Karpas-422 (cell line): ENCODE data around the gene RNF8. TPM values are rescaled to one million over a fixed set of nuclear protein-coding genes. Genes with fewer than 3 reads are reported as not detected.
"Not testable (repeated sequence)": the region's sequence is repeated elsewhere in the genome, so short reads cannot be mapped to it uniquely, and the experiment has no call there.

Experiments used
- DNase-seq: peaks from one replicate; pipeline ENCODE4 v3.0.0-alpha.2; 2015
- H2AFZ ChIP-seq: fragments of 200-600 bp; sonication (generic); 2 replicates; pipeline ENCODE4 v1.6.1; 2014; ENCODE audit warnings: antibody characterized with exemption, low read length, mixed read lengths
- H3K27ac ChIP-seq: fragments of 200-600 bp; sonication (generic); 2 replicates; pipeline ENCODE4 v1.5.1; 2014; ENCODE audit warnings: mild to moderate bottlenecking, low read length, moderate library complexity
- H3K27me3 ChIP-seq: fragments of 200-600 bp; sonication (generic); 2 replicates; pipeline ENCODE4 v1.6.1; 2014; ENCODE audit warnings: low read length, mixed read lengths
- H3K36me3 ChIP-seq: fragments of 200-600 bp; sonication (generic); 2 replicates; pipeline ENCODE4 v1.6.1; 2014; ENCODE audit warnings: low read length, mixed read lengths; ENCODE audit not compliant: insufficient read depth
- H3K4me1 ChIP-seq: fragments of 200-600 bp; sonication (generic); 2 replicates; pipeline ENCODE4 v1.6.1; 2014; ENCODE audit warnings: mild to moderate bottlenecking, low read length, mixed read lengths
- H3K4me2 ChIP-seq: fragments of 200-600 bp; sonication (generic); 2 replicates; pipeline ENCODE4 v1.6.1; 2014; ENCODE audit warnings: low read length, low read depth, mild to moderate bottlenecking; ENCODE audit not compliant: poor library complexity, severe bottlenecking
- H3K4me3 ChIP-seq: fragments of 200-600 bp; sonication (generic); 2 replicates; pipeline ENCODE4 v1.5.1; 2014; ENCODE audit warnings: mild to moderate bottlenecking, antibody characterized with exemption, low read length, mixed read lengths
- H3K79me2 ChIP-seq: fragments of 200-600 bp; sonication (generic); 2 replicates; pipeline ENCODE4 v1.6.1; 2014; ENCODE audit warnings: mild to moderate bottlenecking, low read length, mixed read lengths
- H3K9ac ChIP-seq: fragments of 200-600 bp; sonication (generic); 2 replicates; pipeline ENCODE4 v1.6.0; 2014; ENCODE audit warnings: low read length
- H3K9me2 ChIP-seq: fragments of 200-600 bp; sonication (generic), shearing (Covaris generic); replicated peaks from 2 replicates; pipeline ENCODE4 v1.6.0; 2014; ENCODE audit warnings: mild to moderate bottlenecking, low read length, moderate library complexity; ENCODE audit not compliant: insufficient read depth
- H3K9me3 ChIP-seq: fragments of 300-700, 200-600 bp; sonication (generic); 2 replicates; pipeline ENCODE4 v1.6.1; 2014; ENCODE audit warnings: low read length, mixed read lengths
- H4K20me1 ChIP-seq: fragments of 200-600 bp; sonication (generic); 2 replicates; pipeline ENCODE4 v1.6.1; 2014; ENCODE audit warnings: mild to moderate bottlenecking, antibody characterized with exemption, low read length, low read depth; ENCODE audit not compliant: insufficient read depth
- total RNA-seq: library from RNA; depleted of rRNA; stranded (reverse); fragments of >200 nt; shearing (Covaris generic); gene quantifications from 2 replicates; pipeline ENCODE4 v1.2.3, GENCODE V29; 2014; ENCODE audit warnings: low replicate concordance

RNF8 gene
- total RNA-seq, 1 experiment from 2014 or later, result 22.5 TPM

DNA sequence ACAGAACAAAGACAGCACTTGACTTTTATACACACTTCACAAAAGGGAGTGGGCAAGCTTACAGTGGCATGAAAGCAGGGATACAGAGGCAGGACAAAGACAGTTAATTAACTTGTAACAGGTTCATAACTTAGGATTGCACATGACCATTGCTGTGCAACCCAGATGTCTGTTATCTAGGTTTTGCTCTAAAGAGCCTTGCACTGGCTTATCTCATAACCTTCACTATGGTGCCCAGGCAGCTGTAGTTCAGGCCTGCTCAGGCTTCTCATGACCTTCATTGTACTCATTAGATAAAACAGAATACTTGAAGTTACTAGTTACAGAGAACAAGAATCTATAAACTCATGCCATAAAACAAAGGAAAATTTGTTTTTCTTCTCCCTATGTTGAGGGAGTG lies 47.9 kb downstream of the RNF8 start:
- not testable (repeated sequence) for H2AFZ ChIP-seq, H3K9ac ChIP-seq, H4K20me1 ChIP-seq, H3K9me3 ChIP-seq, H3K27me3 ChIP-seq, H3K4me1 ChIP-seq, H3K4me3 ChIP-seq, H3K9me2 ChIP-seq, H3K36me3 ChIP-seq, H3K4me2 ChIP-seq, H3K27ac ChIP-seq, H3K79me2 ChIP-seq
- DNase-seq, result peak; percentile 27

DNA sequence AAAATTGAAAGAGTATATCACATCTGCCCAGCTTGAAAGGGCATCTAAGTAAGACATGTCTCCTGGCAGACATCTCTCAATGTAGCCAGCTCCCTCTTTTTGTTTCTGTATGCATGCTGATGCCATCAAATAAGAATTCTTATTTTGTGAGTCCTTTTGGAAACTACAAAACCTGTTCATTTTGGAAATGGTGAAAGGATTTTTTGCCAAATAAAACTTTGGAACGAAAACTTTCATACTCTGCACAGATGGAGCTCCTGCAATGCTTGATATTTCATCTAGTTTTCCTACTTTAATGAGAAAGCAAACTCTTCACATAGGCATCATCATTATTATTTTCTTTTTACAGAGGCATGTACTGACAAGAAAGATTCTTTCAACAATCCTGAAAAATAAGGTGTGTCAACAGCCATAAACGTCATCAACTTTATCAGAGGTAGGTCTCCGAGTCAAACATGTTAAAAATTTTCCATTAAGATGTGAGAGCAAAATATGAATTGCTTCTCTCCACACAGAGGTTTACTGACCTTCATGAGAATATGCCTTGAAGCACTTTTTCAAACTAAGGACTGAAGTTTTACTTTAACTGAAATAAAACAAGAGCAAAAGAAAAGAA lies 53.1 kb downstream of the RNF8 start:
- H3K4me1 ChIP-seq, result no peaks in the 10 kb centered on the region
- H3K36me3 ChIP-seq, result no peaks in the 10 kb centered on the region
- H3K9me3 ChIP-seq, result no peaks in the 10 kb centered on the region
- no peaks in the 10 kb centered on the region for H4K20me1 ChIP-seq
- no peak overlapping the region for H3K9ac ChIP-seq
- H3K27me3 ChIP-seq, result no peaks in the 10 kb centered on the region
- no peak overlapping the region for H3K4me2 ChIP-seq
- H3K4me3 ChIP-seq, result no peak overlapping the region
- no peaks in the 10 kb centered on the region for H3K9me2 ChIP-seq
- peak; percentile 34 for DNase-seq
- no peak overlapping the region for H3K27ac ChIP-seq
- H3K79me2 ChIP-seq, result no peaks in the 10 kb centered on the region
- H2AFZ ChIP-seq, result no peak overlapping the region

GRCh38 chr6:37407948-37408347 lies 54.2 kb downstream of the RNF8 start:
- Histone ChIP-seq H2AFZ (no peak overlapping the region), H3K9me3 (no peaks in the 10 kb centered on the region), H3K36me3 (no peaks in the 10 kb centered on the region), H3K9me2 (no peaks in the 10 kb centered on the region), H3K9ac (no peak overlapping the region), H3K4me1 (no peaks in the 10 kb centered on the region), H4K20me1 (no peaks in the 10 kb centered on the region), H3K4me3 (no peak overlapping the region), H3K27ac (no peak overlapping the region), H3K79me2 (no peaks in the 10 kb centered on the region), H3K27me3 (no peaks in the 10 kb centered on the region), H3K4me2 (no peak overlapping the region)
- peak; percentile 27 for DNase-seq

DNA sequence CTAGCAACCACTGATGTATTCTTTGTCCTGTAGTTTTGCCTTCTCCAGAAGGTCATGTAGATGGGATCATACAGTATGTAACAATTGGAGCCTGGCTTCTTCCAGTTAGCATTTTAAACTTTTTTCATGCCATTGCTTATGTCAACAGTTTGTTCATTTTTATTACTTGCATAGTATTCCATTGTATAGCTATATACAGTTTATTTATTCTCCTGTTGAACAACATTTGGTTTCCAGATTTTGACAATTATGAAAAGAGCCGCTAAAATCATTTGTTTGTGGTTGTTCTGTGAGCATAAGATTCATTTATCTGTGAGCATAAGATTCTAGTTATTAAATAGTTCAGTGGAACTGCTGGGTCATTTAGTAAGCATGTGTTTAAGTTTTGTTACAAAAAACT lies 55.7 kb downstream of the RNF8 start:
- Histone ChIP-seq H3K4me3 (no peak overlapping the region), H3K9me3 (no peaks in the 10 kb centered on the region), H3K36me3 (no peaks in the 10 kb centered on the region), H3K79me2 (no peaks in the 10 kb centered on the region), H3K27ac (no peak overlapping the region), H3K9ac (no peak overlapping the region), H3K4me2 (no peak overlapping the region), H2AFZ (no peak overlapping the region), H4K20me1 (no peaks in the 10 kb centered on the region), H3K27me3 (no peaks in the 10 kb centered on the region), H3K9me2 (no peaks in the 10 kb centered on the region), H3K4me1 (no peaks in the 10 kb centered on the region)
- DNase-seq, result no peak

DNA sequence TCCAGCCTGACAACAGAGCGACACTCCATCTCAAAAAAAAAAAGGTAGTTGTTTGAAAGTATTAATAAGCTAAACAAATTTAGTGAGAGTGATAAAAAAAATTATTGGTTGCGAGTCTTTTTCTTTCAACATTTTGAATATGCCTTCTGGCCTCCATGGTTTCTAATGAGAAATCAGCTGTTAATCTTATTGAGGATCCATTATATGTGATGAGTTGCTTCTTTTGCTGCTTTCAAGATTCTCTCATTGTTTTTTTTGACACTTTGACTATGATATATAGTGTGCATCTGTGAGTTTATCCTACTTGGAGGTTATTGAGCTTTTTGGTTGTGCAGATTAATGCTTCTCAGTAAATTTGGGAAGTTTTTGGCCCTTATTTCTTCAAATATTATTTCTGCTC lies 63.6 kb downstream of the RNF8 start:
- no peaks in the 10 kb centered on the region for H4K20me1 ChIP-seq
- no peaks in the 10 kb centered on the region for H3K9me2 ChIP-seq
- peak; percentile 31 for DNase-seq
- H3K4me2 ChIP-seq, result no peak overlapping the region
- H3K27ac ChIP-seq, result no peak overlapping the region
- no peak overlapping the region for H3K4me3 ChIP-seq
- no peak overlapping the region for H2AFZ ChIP-seq
- H3K9ac ChIP-seq, result no peak overlapping the region
- H3K4me1 ChIP-seq, result no peaks in the 10 kb centered on the region
- no peaks in the 10 kb centered on the region for H3K36me3 ChIP-seq
- H3K27me3 ChIP-seq, result no peaks in the 10 kb centered on the region
- H3K79me2 ChIP-seq, result no peaks in the 10 kb centered on the region
- no peaks in the 10 kb centered on the region for H3K9me3 ChIP-seq

DNA sequence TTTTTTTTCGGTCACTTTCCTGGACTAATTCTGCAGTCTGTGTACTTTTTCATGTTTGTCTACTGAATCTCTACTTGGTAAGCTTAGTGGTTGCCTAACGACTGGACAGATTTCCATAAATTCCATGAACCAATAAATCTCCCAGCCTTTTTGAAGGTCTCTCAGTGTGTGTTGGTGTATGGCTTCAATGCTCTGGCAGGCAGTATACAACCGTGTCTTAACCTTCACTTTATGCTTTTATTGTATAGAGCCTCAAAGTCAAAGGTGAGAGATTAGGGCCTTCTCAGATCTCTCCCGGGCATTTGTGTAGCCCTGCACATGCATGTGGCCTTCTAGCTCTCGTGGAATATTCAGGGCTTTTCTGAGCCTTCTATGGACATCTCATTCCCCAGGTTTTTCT lies 64.9 kb downstream of the RNF8 start:
- peak; percentile 31 for DNase-seq
- Histone ChIP-seq H3K9me3 (no peaks in the 10 kb centered on the region), H2AFZ (no peak overlapping the region), H3K36me3 (no peaks in the 10 kb centered on the region), H3K4me3 (no peak overlapping the region), H3K4me2 (no peak overlapping the region), H3K27me3 (no peaks in the 10 kb centered on the region), H3K4me1 (no peaks in the 10 kb centered on the region), H3K79me2 (no peaks in the 10 kb centered on the region), H3K9me2 (no peaks in the 10 kb centered on the region), H4K20me1 (no peaks in the 10 kb centered on the region), H3K27ac (no peak overlapping the region), H3K9ac (no peak overlapping the region)

DNA sequence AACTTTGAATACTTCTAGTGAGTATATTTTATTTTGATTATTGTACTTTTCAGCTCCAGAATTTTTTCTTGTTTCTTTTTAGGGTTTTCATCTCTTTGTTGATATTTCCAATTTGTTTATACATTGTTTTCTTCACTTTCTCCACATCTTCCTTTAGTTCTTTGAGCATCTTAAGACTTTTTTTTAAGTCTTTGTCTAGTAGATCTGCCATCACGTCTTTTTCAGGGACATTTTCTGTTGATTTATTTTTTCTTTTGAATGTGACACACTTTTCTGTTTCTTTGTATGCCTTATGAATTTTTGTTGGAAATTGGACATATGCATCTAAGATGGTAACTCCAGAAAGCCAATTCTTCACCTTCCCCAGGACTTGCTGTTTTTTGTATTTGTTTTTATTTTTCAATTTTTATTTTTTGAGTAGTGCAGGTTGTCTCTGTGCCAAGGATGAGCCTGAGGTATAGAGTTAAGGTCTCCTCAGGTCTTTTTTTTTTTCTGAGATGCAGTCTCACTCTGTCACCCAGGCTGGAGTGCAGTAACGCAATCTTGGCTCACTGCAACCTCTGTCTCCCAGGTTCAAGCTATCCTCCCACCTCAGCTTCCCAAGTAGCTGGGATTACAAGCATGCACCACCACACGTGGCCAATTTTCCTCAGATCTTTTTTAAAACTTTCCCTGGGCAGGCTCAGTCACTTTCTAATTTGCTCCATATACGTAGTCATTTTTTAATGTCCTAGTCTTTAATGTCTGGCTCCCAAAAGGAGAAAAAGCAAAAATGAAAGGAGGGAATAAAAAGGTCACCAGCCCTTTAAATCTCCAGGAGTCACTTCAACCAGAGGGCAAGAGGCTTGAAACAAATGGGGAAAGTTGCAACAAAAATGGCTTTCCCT lies 72.5 kb downstream of the RNF8 start:
- Histone ChIP-seq H3K4me3 (no peak overlapping the region), H3K4me2 (no peak overlapping the region), H3K9me2 (no peaks in the 10 kb centered on the region), H4K20me1 (no peaks in the 10 kb centered on the region), H3K79me2 (no peaks in the 10 kb centered on the region), H3K4me1 (no peaks in the 10 kb centered on the region), H3K36me3 (no peaks in the 10 kb centered on the region), H3K9ac (no peak overlapping the region), H2AFZ (no peak overlapping the region; the same call in 1 of the 2 replicates), H3K27me3 (no peaks in the 10 kb centered on the region), H3K9me3 (no peaks in the 10 kb centered on the region), H3K27ac (no peak overlapping the region)
- DNase-seq, result peak; percentile 11

- Histone ChIP-seq H3K27ac (no peak overlapping the region), H3K27me3 (no peaks in the 10 kb centered on the region), H3K9ac (no peak overlapping the region), H3K9me3 (no peaks in the 10 kb centered on the region), H3K36me3 (no peaks in the 10 kb centered on the region), H3K9me2 (no peaks in the 10 kb centered on the region), H3K4me1 (no peaks in the 10 kb centered on the region), H4K20me1 (no peaks in the 10 kb centered on the region), H2AFZ (no peak overlapping the region; the same call in 1 of the 2 replicates), H3K79me2 (no peaks in the 10 kb centered on the region), H3K4me3 (no peak overlapping the region), H3K4me2 (no peak overlapping the region)
- peak; percentile 29 for DNase-seq
Observed at GRCh38 chr6:37426945-37427510, 73.2 kb downstream of the RNF8 start.
